Hematopoietic multipotent progenitor cell (in vitro differentiated cells): ENCODE results near the gene ENAM. TPM values are rescaled to one million over a fixed set of nuclear protein-coding genes. Genes with fewer than 3 reads are reported as not detected.
A peak's percentile ranks its signal among the peaks of the same experiment; 100 is the strongest.
"Not testable (repeated sequence)": the region's sequence is repeated elsewhere in the genome, so short reads cannot be mapped to it uniquely, and the experiment has no call there.

ENCODE experiments used
- DNase-seq, 3 donors: peaks; one replicate each; pipeline ENCODE4 v3.0.0-alpha.2; 2011 to 2015; ENCODE audit warnings: low read depth in 2 of 3, low spot score in 2 of 3
- total RNA-seq: library from RNA; depleted of rRNA; stranded (reverse); fragments of >200 nt; gene quantifications from one replicate; pipeline ENCODE4 v1.2.3, GENCODE V29; 2012

The ENAM gene
- total RNA-seq, 1 donor, result not detected

DNA sequence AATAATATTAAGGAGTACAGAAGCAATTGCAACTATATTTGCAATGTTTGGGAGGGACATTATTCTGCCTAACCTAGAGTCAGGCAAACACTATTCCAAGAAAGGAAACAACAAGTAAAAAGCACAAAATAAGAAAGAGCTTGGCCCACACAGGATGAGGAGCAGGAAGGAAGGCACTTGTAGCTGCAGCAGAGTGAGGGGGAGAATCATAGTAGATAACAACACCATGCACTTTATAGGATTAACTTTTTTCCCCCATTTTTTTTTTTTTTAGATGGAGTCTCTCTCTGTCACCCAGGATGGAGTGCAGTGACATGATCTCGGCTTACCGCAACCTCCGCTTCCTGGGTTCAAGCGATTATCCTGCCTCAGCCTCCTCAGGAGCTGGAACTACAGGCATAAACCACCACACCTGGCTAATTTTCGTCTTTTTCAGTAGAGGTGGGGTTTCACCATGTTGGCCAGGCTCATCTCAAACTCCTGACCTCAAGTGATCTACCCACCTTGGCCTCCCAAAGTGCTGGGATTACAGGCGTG, 48.1 kb downstream of the ENAM start:
- DNase-seq, result no peak

DNA sequence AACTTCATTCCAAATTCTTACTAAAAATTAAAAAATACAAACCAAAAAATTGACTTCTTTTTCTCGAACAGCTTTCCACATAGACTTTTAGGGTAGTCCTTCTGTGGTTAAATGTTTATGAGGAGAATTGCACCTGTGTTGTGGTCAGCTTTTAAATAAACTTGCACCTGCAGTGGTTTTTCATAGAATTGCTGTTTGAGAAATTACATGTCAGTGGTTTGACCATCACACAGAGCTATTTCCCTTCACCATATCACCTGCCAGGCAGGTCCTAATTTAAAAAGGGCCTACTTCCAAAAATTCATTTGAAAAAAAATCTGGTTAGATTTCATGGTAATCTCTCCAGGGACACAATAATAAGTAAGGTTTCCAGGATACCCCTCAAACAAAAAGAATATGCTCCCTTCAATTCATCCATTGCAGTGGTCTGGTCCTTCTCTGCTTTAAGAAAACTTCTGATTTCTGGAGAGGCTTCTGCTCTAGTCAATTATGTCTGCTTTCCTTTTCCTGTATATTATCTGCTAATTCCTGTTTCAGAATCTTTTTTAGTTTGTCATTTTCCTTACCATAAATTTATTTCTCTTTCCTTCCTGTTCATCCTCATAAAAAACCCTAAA, 49.9 kb downstream of the ENAM start:
- no peak for DNase-seq

DNA sequence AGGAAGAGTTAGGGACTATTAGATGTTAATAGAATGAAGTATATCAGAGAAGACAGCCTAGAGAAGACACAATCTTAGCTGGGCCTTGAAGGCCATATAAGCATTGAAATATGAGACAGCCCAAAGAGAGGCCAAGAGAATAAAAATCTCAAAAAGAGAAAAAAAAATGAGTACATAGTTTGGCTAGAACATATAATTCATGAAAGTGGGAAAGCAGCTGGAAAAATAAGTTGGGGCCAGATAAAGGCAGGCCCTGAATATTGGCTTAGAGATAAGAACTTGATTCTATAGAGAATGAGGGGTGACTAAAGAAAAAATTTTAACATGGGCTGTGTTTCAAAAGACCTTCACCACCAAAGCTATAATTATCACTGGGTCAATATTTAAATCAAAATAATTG, 52.4 kb downstream of the ENAM start:
- no peak for DNase-seq

DNA sequence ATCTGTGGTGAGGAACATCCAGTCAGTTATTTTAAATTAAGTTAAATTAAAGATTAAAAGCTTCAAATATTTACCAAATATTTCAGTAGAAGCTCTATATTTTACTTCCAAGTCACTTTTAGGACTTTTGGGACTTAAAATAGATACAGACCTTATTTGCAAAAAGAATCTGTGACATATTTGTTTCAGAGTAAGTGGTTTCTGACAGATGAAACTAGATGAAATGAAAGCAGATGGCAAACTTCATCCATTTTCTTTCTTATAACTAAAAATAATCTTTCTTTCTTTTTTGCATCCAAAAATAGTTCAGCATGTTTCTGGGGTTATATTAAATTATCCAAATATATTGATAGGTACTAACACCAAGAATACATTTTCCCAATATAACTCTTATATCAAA, 53.2 kb downstream of the ENAM start:
- no peak for DNase-seq

DNA sequence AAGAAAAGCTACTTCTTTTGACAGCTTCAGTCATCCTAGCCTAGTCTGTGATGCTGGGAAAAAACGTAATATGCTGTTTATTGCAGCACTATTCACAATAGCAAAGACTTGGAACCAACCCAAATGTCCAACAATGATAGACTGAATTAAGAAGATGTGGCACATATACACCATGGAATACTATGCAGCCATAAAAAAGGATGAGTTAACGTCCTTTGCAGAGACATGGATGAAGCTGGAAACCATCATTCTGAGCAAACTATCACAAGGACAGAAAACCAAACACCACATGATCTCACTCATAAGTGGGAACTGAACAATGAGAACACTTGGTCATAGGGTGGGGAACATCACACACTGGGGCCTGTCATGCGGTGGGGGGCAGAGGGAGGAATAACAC, 53.6 kb downstream of the ENAM start:
- not testable (repeated sequence) for DNase-seq

DNA sequence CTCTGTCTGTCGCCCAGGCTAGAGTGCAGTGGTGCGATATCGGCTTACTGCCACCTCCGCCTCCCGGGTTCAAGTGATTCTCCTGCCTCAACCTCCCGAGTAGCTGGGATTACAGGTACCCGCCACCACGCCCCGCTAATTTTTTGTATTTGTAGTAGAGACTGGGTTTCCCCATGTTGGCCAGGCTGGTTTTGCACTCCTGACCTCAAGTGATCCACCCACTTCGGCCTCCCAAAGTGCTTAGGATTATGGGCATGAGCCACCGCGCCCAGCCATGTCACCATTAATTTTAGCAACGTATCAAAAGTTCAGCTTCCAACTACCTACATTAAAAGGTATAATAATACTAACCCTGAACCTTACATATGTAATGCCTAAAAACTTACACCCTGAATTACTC, 58.8 kb downstream of the ENAM start:
- DNase-seq, result peak in 1 of 3 donors; percentile 13

DNA sequence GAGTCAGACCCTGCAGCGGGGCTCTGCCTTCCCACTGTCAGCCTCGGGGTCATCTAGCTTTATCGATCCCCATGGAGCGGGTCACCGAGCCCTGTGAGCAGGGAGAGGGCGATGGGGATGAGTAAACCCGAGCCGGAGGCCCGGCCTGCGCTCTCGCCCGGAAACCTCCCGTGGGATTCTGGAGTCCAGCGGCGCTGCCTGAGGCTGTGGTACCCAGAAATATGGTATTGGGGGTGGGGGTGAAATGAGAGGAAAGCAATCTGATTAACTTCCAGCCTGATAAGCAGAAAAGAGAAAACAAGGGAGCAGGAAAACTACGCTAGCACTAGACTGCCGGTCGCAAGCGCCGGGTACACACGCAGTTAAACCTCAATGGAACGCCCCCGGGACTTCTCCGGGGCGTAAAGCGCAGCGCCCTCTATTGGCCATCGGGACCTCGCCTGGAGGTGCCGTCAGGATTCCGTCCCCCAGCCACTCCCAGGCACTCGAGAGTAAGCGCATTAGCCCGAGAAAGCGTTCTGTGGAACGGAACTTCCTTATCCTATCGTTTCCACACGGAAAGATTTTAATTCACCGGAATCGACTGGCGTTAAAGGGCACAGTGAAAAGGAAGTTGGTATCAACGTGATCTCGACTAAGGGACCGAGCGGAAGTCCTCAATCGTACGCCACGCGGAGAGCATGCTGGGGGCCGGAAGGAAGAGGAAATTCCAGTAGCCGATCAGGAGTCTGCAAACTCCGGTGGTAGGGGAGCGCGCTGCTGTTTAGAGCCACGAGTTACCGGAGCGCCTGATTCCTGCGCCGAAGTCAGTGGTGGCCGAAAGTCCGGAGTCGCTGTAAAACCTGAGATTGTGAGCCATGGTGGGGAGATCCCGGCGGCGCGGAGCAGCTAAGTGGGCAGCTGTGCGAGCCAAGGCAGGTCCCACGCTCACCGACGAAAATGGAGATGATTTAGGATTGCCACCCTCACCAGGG, 59.6 kb downstream of the ENAM start, which contains the start of gene UTP3:
TSS of gene UTP3 (plus strand) at position 712 of the 974 bp plus-strand sequence. CDS start at position 858, 146 bp downstream.
- DNase-seq, result peak; percentile 92 to 96 (median 96)

DNA sequence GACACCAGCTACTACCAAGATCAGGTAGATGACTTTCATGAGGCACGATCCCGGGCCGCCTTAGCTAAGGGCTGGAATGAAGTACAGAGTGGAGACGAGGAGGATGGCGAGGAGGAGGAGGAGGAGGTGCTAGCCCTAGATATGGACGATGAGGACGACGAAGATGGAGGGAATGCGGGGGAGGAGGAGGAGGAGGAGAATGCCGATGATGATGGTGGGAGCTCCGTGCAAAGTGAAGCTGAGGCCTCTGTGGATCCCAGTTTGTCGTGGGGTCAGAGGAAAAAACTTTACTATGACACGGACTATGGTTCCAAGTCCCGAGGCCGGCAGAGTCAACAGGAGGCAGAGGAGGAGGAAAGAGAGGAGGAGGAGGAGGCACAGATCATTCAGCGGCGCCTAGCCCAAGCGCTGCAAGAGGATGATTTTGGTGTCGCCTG, 60.3 kb downstream of the ENAM start:
- DNase-seq, result no peak

DNA sequence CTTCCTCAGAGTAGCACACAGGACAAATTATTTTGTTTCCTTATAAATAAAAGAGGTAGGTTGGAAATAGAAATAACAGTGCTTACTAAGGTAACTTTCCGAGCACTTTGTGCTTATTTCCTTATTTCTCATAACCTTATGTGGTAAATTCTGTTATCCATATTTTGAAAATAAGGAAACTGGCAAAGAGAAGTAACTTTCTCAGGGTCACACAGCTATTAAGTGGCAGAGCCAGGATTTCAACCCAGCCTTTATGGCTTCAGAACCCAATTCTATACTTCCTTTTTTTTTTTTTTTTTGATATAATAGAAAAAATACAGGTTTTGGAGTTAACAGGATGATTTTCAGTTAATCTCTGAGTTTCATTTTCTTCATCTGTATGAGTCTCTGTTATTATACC, 63.1 kb downstream of the ENAM start:
- DNase-seq, result no peak

DNA sequence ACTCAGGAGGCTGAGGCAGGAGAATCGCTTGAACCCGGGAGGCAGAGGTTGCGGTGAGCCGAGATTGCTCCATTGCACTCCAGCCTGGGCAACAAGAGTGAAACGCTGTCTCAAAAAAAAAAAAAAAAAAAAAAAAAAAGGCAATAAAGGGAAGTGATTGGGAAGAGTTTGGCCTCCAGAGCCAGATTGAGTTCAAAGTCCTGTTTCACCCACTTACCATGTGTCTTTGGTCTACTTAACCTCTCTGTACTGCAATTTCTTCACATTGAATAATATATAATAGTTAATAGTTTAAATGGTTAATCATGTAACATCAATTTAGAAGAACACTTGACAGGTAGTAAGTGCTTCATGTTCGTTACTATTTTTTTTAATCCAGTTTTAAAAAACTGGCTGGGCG, 66.1 kb downstream of the ENAM start:
- not testable (repeated sequence) for DNase-seq

Other genes with a start within 250 kb of the ENAM start
- gene SMR3B, start 245.6 kb upstream of the ENAM start, total RNA-seq, result not detected
- gene OPRPN, start 230.8 kb upstream of the ENAM start, total RNA-seq, result not detected
- not detected for gene MUC7, start 156.5 kb upstream of the ENAM start, total RNA-seq
- not detected for gene AMTN, start 110.2 kb upstream of the ENAM start, total RNA-seq
- not detected for gene AMBN, start 36.5 kb upstream of the ENAM start, total RNA-seq
- gene JCHAIN, start 37.8 kb downstream of the ENAM start, total RNA-seq, result 5.9 TPM
- gene UTP3, start 59.8 kb downstream of the ENAM start, total RNA-seq, result 12.7 TPM
- gene RUFY3, start 93.2 kb downstream of the ENAM start, total RNA-seq, result 15.6 TPM
- 29.4 TPM for gene GRSF1, start 211.1 kb downstream of the ENAM start, total RNA-seq